A549 (cell line): Measurements from ENCODE around the gene PHLPP2.

Source experiments
- CHD4 ChIP-seq: fragments of 200-600 bp; sonication (generic); IDR thresholded peaks from 2 replicates; pipeline ENCODE4 v1.6.1; 2016; ENCODE audit warnings: antibody characterized with exemption, mild to moderate bottlenecking, borderline replicate concordance
- EHMT2 ChIP-seq: fragments of 200-600 bp; sonication (generic); IDR thresholded peaks from 2 replicates; pipeline ENCODE4 v1.6.1; 2016; ENCODE audit warnings: antibody characterized with exemption, low read depth, mild to moderate bottlenecking, moderate library complexity
- FOSB ChIP-seq: fragments of 250-450 bp; sonication (Bioruptor Pico); IDR thresholded peaks from 2 replicates; pipeline ENCODE4 v1.5.0; 2020; ENCODE audit warnings: mild to moderate bottlenecking, moderate library complexity
- FOSL2 ChIP-seq, 2 experiments: fragments of 450-650 bp in 1 of 2; fragments of >200 bp in 1 of 2; sonication (Bioruptor Twin) in 1 of 2; formaldehyde crosslinking; IDR thresholded peaks; 2 replicates each; pipeline versions ENCODE4 v1.5.0 to v1.6.1; 2016 to 2020; ENCODE audit warnings: mild to moderate bottlenecking in 1 of 2, moderate library complexity in 1 of 2
- HOXA7 ChIP-seq: fragments of 250-450 bp; sonication (Bioruptor Pico); IDR thresholded peaks from 2 replicates; pipeline ENCODE4 v1.5.0; 2020; ENCODE audit warnings: mild to moderate bottlenecking, moderate library complexity
- JUN ChIP-seq, 2 experiments: fragments of >200 bp; sonication (Bioruptor Twin); formaldehyde crosslinking; IDR thresholded peaks; 2 replicates in 1 of 2; 3 replicates in 1 of 2; pipeline ENCODE4 v1.6.1; 2016 to 2017
- NFE2L2 ChIP-seq: fragments of 150-350 bp; conservative IDR thresholded peaks from 2 replicates; pipeline ENCODE4 v1.6.1; 2014; ENCODE audit warnings: low read length
- POLR2A ChIP-seq: IDR thresholded peaks from 2 replicates; pipeline ENCODE4 v1.6.1; 2012; ENCODE audit warnings: mild to moderate bottlenecking, low read length
- SREBF2 ChIP-seq: fragments of 450-650 bp; IDR thresholded peaks from 2 replicates; pipeline ENCODE4 v1.6.1; 2014; ENCODE audit warnings: mild to moderate bottlenecking, moderate library complexity
- ZFP36 ChIP-seq: fragments of 450-650 bp; IDR thresholded peaks from 2 replicates; pipeline ENCODE4 v1.6.1; 2014; ENCODE audit warnings: borderline replicate concordance; ENCODE audit not compliant: partially characterized antibody
- TF ChIP-seq, protein P1 (sequence below): fragments of >200 bp; sonication (Bioruptor Twin); formaldehyde crosslinking; IDR thresholded peaks from 3 replicates; pipeline ENCODE4 v1.5.1; 2016
- TF ChIP-seq, protein P2 (sequence below): fragments of 450-650 bp; IDR thresholded peaks from 2 replicates; pipeline ENCODE4 v1.6.1; 2014; ENCODE audit warnings: antibody characterized with exemption

DNA sequence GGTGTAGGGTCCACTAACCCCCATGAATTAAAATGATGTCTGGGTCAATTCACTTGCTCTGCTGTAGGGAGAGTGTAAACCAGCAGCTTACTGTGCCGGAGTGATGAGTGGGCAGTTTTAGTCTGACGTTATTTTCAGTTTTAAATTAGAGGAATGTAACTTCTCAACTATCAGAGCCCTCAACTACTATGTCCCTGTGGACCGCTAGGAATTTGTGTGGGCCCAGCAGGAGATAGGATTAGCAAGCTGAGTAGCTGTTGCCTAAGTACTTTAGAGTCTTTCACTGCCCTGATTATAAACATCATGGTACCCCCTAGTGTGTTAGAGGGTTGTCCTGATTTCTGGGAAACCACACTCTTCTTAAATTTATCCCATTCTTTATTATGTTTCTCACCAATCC, 87.1 kb downstream of the PHLPP2 start:
- TF ChIP-seq NFE2L2 (no peak), ZFP36 (no peak), CHD4 (no peak), HOXA7 (CRISPR knock-in tag) (no peak), POLR2A (no peak), SREBF2 (no peak), EHMT2 (no peak), FOSB (CRISPR knock-in tag) (no peak), FOSL2 (IDR thresholded peaks at IDR 0.05) (no peak), FOSL2 (CRISPR knock-in tag; IDR thresholded peaks at IDR 0.05) (no peak), JUN (IDR thresholded peaks at IDR 0.05) (no peak)
- TF ChIP-seq, protein P1, sequence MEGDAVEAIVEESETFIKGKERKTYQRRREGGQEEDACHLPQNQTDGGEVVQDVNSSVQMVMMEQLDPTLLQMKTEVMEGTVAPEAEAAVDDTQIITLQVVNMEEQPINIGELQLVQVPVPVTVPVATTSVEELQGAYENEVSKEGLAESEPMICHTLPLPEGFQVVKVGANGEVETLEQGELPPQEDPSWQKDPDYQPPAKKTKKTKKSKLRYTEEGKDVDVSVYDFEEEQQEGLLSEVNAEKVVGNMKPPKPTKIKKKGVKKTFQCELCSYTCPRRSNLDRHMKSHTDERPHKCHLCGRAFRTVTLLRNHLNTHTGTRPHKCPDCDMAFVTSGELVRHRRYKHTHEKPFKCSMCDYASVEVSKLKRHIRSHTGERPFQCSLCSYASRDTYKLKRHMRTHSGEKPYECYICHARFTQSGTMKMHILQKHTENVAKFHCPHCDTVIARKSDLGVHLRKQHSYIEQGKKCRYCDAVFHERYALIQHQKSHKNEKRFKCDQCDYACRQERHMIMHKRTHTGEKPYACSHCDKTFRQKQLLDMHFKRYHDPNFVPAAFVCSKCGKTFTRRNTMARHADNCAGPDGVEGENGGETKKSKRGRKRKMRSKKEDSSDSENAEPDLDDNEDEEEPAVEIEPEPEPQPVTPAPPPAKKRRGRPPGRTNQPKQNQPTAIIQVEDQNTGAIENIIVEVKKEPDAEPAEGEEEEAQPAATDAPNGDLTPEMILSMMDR = no peak
- TF ChIP-seq, protein P2, sequence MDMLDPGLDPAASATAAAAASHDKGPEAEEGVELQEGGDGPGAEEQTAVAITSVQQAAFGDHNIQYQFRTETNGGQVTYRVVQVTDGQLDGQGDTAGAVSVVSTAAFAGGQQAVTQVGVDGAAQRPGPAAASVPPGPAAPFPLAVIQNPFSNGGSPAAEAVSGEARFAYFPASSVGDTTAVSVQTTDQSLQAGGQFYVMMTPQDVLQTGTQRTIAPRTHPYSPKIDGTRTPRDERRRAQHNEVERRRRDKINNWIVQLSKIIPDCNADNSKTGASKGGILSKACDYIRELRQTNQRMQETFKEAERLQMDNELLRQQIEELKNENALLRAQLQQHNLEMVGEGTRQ = no peak
